HEK293 (cell line): Measurements from ENCODE around the gene CD74.

ENCODE experiments used
- FEZF1 ChIP-seq: fragments of 450-650 bp; formaldehyde crosslinking; IDR thresholded peaks from 2 replicates; pipeline ENCODE4 v1.5.1; 2016; ENCODE audit warnings: missing biosample characterization, missing genetic modification characterization
- KLF8 ChIP-seq: fragments of 450-650 bp; formaldehyde crosslinking; IDR thresholded peaks from 2 replicates; pipeline ENCODE4 v1.5.1; 2016; ENCODE audit warnings: missing biosample characterization, missing genetic modification characterization
- TRIM28 ChIP-seq: IDR thresholded peaks from 2 replicates; pipeline ENCODE4 v1.6.1; 2011; ENCODE audit warnings: low read length, control low read depth, borderline replicate concordance
- ZFP69B ChIP-seq: fragments of 450-650 bp; formaldehyde crosslinking; IDR thresholded peaks from 2 replicates; pipeline ENCODE4 v1.5.1; 2016; ENCODE audit warnings: missing biosample characterization, missing genetic modification characterization
- ZNF10 ChIP-seq: fragments of 450-650 bp; formaldehyde crosslinking; IDR thresholded peaks from 2 replicates; pipeline ENCODE4 v1.5.1; 2017; ENCODE audit warnings: missing biosample characterization, missing genetic modification characterization
- ZNF146 ChIP-seq: fragments of 450-650 bp; formaldehyde crosslinking; IDR thresholded peaks from 2 replicates; pipeline ENCODE4 v1.5.1; 2016; ENCODE audit warnings: missing biosample characterization, missing genetic modification characterization
- ZNF274 ChIP-seq, 2 experiments: fragments of 200-500 bp in 1 of 2; fragments of 450-650 bp in 1 of 2; sonication (Bioruptor generic) in 1 of 2; formaldehyde crosslinking in 1 of 2; IDR thresholded peaks; 2 replicates each; pipeline versions ENCODE4 v1.5.1 to v1.6.1; 2014 to 2016; ENCODE audit warnings: borderline replicate concordance in 1 of 2, inconsistent platforms in 1 of 2, low read length in 1 of 2, missing biosample characterization in 1 of 2, missing genetic modification characterization in 1 of 2
- ZNF335 ChIP-seq: fragments of 450-650 bp; formaldehyde crosslinking; conservative IDR thresholded peaks from 2 replicates; pipeline ENCODE4 v1.5.1; 2016; ENCODE audit warnings: missing biosample characterization, missing genetic modification characterization
- ZNF394 ChIP-seq: fragments of 450-650 bp; formaldehyde crosslinking; IDR thresholded peaks from 2 replicates; pipeline ENCODE4 v1.5.1; 2016; ENCODE audit warnings: missing biosample characterization, missing genetic modification characterization, mild to moderate bottlenecking, moderate library complexity, borderline replicate concordance
- ZNF518A ChIP-seq: fragments of 450-650 bp; formaldehyde crosslinking; conservative IDR thresholded peaks from 2 replicates; pipeline ENCODE4 v1.5.1; 2016; ENCODE audit warnings: low read depth, missing biosample characterization, missing genetic modification characterization
- ZNF600 ChIP-seq: fragments of 450-650 bp; formaldehyde crosslinking; IDR thresholded peaks from 2 replicates; pipeline ENCODE4 v1.5.1; 2016; ENCODE audit warnings: missing biosample characterization, missing genetic modification characterization
- ZNF621 ChIP-seq: fragments of 450-650 bp; formaldehyde crosslinking; IDR thresholded peaks from 2 replicates; pipeline ENCODE4 v1.5.1; 2017; ENCODE audit warnings: missing biosample characterization, missing genetic modification characterization
- ZNF658 ChIP-seq: fragments of 450-650 bp; formaldehyde crosslinking; IDR thresholded peaks from 2 replicates; pipeline ENCODE4; 2016; ENCODE audit warnings: missing biosample characterization, missing genetic modification characterization
- ZNF791 ChIP-seq: fragments of 450-650 bp; formaldehyde crosslinking; IDR thresholded peaks from 2 replicates; pipeline ENCODE4 v1.5.1; 2016; ENCODE audit warnings: missing biosample characterization, missing genetic modification characterization
- ZSCAN16 ChIP-seq: fragments of 450-650 bp; formaldehyde crosslinking; IDR thresholded peaks from 2 replicates; pipeline ENCODE4 v1.5.1; 2016; ENCODE audit warnings: missing biosample characterization, missing genetic modification characterization
- ZSCAN30 ChIP-seq: fragments of 450-650 bp; IDR thresholded peaks from 2 replicates; pipeline ENCODE4 v1.5.1; 2018; ENCODE audit warnings: missing biosample characterization, mild to moderate bottlenecking, missing genetic modification characterization, moderate library complexity
- TF ChIP-seq, protein P1 (sequence below): fragments of 450-650 bp; formaldehyde crosslinking; IDR thresholded peaks from 2 replicates; pipeline ENCODE4 v1.5.1; 2016; ENCODE audit warnings: missing biosample characterization, missing genetic modification characterization
- TF ChIP-seq, protein P2 (sequence below): fragments of 450-650 bp; formaldehyde crosslinking; IDR thresholded peaks from 2 replicates; pipeline ENCODE4 v1.5.1; 2016; ENCODE audit warnings: missing biosample characterization, missing genetic modification characterization
- TF ChIP-seq, protein P3 (sequence below): IDR thresholded peaks from 2 replicates; pipeline ENCODE4 v1.6.1; 2011; ENCODE audit warnings: mild to moderate bottlenecking, low read depth, low read length, borderline replicate concordance
- TF ChIP-seq, protein P4 (sequence below): fragments of 450-650 bp; formaldehyde crosslinking; IDR thresholded peaks from 2 replicates; pipeline ENCODE4 v1.5.1; 2016; ENCODE audit warnings: missing biosample characterization, missing genetic modification characterization
- TF ChIP-seq, protein P5 (sequence below): fragments of 450-650 bp; formaldehyde crosslinking; IDR thresholded peaks from 2 replicates; pipeline ENCODE4 v1.5.1; 2016; ENCODE audit warnings: missing biosample characterization, missing genetic modification characterization

CD74 gene

GRCh38 chr5:150449517-150450339, 37.0 kb upstream of the CD74 start, which contains the start of gene RPS14 (continued):
- TF ChIP-seq ZNF518A (tag by site-specific recombination) = peak; percentile 100
- peak; percentile 37; the same call in 1 of the 2 replicates for TF ChIP-seq ZNF146 (tag by site-specific recombination)
- TF ChIP-seq ZNF274 (IDR thresholded peaks at IDR 0.05; ENCODE audit: low read length) = no peak
- no peak for TF ChIP-seq ZNF274 (tag by site-specific recombination; IDR thresholded peaks at IDR 0.05; ENCODE audit: borderline replicate concordance)
- peak; percentile 94 for TF ChIP-seq ZNF335
- TF ChIP-seq ZNF658 (tag by site-specific recombination) = no peak
- TF ChIP-seq, protein P1, sequence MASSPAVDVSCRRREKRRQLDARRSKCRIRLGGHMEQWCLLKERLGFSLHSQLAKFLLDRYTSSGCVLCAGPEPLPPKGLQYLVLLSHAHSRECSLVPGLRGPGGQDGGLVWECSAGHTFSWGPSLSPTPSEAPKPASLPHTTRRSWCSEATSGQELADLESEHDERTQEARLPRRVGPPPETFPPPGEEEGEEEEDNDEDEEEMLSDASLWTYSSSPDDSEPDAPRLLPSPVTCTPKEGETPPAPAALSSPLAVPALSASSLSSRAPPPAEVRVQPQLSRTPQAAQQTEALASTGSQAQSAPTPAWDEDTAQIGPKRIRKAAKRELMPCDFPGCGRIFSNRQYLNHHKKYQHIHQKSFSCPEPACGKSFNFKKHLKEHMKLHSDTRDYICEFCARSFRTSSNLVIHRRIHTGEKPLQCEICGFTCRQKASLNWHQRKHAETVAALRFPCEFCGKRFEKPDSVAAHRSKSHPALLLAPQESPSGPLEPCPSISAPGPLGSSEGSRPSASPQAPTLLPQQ (tag by site-specific recombination) = peak; percentile 89
- TF ChIP-seq ZNF10 (tag by site-specific recombination) = peak; percentile 57; the same call in 1 of the 2 replicates
- TF ChIP-seq TRIM28 = peak; percentile 92
- TF ChIP-seq ZNF600 = peak; percentile 64
- TF ChIP-seq ZSCAN16 (tag by site-specific recombination) = no peak
- TF ChIP-seq KLF8 (tag by site-specific recombination) = peak; percentile 99
- TF ChIP-seq ZNF394 (tag by site-specific recombination) = peak; percentile 68
- TF ChIP-seq, protein P2, sequence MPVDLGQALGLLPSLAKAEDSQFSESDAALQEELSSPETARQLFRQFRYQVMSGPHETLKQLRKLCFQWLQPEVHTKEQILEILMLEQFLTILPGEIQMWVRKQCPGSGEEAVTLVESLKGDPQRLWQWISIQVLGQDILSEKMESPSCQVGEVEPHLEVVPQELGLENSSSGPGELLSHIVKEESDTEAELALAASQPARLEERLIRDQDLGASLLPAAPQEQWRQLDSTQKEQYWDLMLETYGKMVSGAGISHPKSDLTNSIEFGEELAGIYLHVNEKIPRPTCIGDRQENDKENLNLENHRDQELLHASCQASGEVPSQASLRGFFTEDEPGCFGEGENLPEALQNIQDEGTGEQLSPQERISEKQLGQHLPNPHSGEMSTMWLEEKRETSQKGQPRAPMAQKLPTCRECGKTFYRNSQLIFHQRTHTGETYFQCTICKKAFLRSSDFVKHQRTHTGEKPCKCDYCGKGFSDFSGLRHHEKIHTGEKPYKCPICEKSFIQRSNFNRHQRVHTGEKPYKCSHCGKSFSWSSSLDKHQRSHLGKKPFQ (tag by site-specific recombination) = 0 out of 2 replicates have a peak, but pooled peaks have one; percentile 17
- peak; percentile 76 for TF ChIP-seq ZFP69B (tag by site-specific recombination)
- TF ChIP-seq, protein P3, sequence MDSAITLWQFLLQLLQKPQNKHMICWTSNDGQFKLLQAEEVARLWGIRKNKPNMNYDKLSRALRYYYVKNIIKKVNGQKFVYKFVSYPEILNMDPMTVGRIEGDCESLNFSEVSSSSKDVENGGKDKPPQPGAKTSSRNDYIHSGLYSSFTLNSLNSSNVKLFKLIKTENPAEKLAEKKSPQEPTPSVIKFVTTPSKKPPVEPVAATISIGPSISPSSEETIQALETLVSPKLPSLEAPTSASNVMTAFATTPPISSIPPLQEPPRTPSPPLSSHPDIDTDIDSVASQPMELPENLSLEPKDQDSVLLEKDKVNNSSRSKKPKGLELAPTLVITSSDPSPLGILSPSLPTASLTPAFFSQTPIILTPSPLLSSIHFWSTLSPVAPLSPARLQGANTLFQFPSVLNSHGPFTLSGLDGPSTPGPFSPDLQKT = no peak
- TF ChIP-seq FEZF1 = 0 out of 2 replicates have a peak, but pooled peaks have one; percentile 16
- no peak for TF ChIP-seq ZNF621 (tag by site-specific recombination)
- TF ChIP-seq, protein P4, sequence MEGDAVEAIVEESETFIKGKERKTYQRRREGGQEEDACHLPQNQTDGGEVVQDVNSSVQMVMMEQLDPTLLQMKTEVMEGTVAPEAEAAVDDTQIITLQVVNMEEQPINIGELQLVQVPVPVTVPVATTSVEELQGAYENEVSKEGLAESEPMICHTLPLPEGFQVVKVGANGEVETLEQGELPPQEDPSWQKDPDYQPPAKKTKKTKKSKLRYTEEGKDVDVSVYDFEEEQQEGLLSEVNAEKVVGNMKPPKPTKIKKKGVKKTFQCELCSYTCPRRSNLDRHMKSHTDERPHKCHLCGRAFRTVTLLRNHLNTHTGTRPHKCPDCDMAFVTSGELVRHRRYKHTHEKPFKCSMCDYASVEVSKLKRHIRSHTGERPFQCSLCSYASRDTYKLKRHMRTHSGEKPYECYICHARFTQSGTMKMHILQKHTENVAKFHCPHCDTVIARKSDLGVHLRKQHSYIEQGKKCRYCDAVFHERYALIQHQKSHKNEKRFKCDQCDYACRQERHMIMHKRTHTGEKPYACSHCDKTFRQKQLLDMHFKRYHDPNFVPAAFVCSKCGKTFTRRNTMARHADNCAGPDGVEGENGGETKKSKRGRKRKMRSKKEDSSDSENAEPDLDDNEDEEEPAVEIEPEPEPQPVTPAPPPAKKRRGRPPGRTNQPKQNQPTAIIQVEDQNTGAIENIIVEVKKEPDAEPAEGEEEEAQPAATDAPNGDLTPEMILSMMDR (tag by site-specific recombination) = peak; percentile 98
- TF ChIP-seq ZNF791 (tag by site-specific recombination) = no peak
- TF ChIP-seq ZSCAN30 = peak; percentile 78
- TF ChIP-seq, protein P5, sequence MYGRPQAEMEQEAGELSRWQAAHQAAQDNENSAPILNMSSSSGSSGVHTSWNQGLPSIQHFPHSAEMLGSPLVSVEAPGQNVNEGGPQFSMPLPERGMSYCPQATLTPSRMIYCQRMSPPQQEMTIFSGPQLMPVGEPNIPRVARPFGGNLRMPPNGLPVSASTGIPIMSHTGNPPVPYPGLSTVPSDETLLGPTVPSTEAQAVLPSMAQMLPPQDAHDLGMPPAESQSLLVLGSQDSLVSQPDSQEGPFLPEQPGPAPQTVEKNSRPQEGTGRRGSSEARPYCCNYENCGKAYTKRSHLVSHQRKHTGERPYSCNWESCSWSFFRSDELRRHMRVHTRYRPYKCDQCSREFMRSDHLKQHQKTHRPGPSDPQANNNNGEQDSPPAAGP = peak; percentile 95; the same call in 1 of the 2 replicates
